Mucosa of rectum (tissue), 2 donors: Measurements from ENCODE around the gene CRYBG3.

ENCODE experiments used
- H3K27ac ChIP-seq, 2 donors: one replicate each; pipeline ENCODE4 v1.7.0; 2013; ENCODE audit warnings: inconsistent platforms in 2 of 2, low read depth in 2 of 2, low read length in 2 of 2
- H3K27me3 ChIP-seq, 2 donors: one replicate each; pipeline ENCODE4 v1.7.0; 2013; ENCODE audit warnings: low read length in 2 of 2; ENCODE audit not compliant: control insufficient read depth in 2 of 2, insufficient read depth in 2 of 2
- H3K36me3 ChIP-seq, 2 donors: one replicate each; pipeline ENCODE4 v1.7.0; 2013; ENCODE audit warnings: low read length in 2 of 2; ENCODE audit not compliant: control insufficient read depth in 2 of 2, insufficient read depth in 2 of 2
- H3K4me1 ChIP-seq, 2 donors: one replicate each; pipeline ENCODE4 v1.7.0; 2013; ENCODE audit warnings: low read length in 2 of 2, mild to moderate bottlenecking in 1 of 2; ENCODE audit not compliant: control insufficient read depth in 2 of 2, insufficient read depth in 2 of 2
- H3K4me3 ChIP-seq, 2 donors: one replicate each; pipeline ENCODE4 v1.7.0; 2013; ENCODE audit warnings: low read length in 2 of 2
- H3K9ac ChIP-seq, 2 donors: one replicate each; pipeline ENCODE4 v1.7.0; 2013; ENCODE audit warnings: low read length in 2 of 2, low read depth in 1 of 2, mild to moderate bottlenecking in 1 of 2
- H3K9me3 ChIP-seq, 2 donors: one replicate each; pipeline ENCODE4 v1.7.0; 2013; ENCODE audit warnings: low read length in 2 of 2; ENCODE audit not compliant: control insufficient read depth in 2 of 2
- donor health status: healthy.
- donor health status: Normal muscosa, but diverticular disease.

CRYBG3 gene

GRCh38 chr3:97821774-97822358 lies at the start of gene CRYBG3:
TSS of gene CRYBG3 (plus strand) at chr3:97822011. CDS start at chr3:97822207, 196 bp downstream.
- no peaks in the 10 kb centered on the region for H3K9me3 ChIP-seq
- H3K4me1 ChIP-seq, result peaks cover 3 to 4% of the 10 kb centered on the region in 2 donors
- no peaks in the 10 kb centered on the region for H3K27me3 ChIP-seq
- H3K27ac ChIP-seq, result peak within 1 kb of the TSS; percentile 79 to 87
- H3K4me3 ChIP-seq, result peak within 1 kb of the TSS; percentile 84 to 90
- peak within 1 kb of the TSS; percentile 79 to 83 for H3K9ac ChIP-seq
- no peaks in the 10 kb centered on the region for H3K36me3 ChIP-seq

- Histone ChIP-seq H3K4me1 (no peaks in the 10 kb centered on the region), H3K27me3 (no peaks in the 10 kb centered on the region), H3K9ac (no peak overlapping the region), H3K36me3 (no peaks in the 10 kb centered on the region), H3K27ac (no peak overlapping the region), H3K9me3 (no peaks in the 10 kb centered on the region), H3K4me3 (no peak overlapping the region)
Observed at GRCh38 chr3:97772926-97773325, 48.9 kb upstream of the CRYBG3 start.

- Histone ChIP-seq H3K27me3 (no peaks in the 10 kb centered on the region), H3K4me1 (no peaks in the 10 kb centered on the region), H3K9me3 (no peaks in the 10 kb centered on the region), H3K9ac (no peak overlapping the region), H3K27ac (no peak overlapping the region), H3K36me3 (no peaks in the 10 kb centered on the region), H3K4me3 (no peak overlapping the region)
Observed at GRCh38 chr3:97778152-97778551, 43.7 kb upstream of the CRYBG3 start.

DNA sequence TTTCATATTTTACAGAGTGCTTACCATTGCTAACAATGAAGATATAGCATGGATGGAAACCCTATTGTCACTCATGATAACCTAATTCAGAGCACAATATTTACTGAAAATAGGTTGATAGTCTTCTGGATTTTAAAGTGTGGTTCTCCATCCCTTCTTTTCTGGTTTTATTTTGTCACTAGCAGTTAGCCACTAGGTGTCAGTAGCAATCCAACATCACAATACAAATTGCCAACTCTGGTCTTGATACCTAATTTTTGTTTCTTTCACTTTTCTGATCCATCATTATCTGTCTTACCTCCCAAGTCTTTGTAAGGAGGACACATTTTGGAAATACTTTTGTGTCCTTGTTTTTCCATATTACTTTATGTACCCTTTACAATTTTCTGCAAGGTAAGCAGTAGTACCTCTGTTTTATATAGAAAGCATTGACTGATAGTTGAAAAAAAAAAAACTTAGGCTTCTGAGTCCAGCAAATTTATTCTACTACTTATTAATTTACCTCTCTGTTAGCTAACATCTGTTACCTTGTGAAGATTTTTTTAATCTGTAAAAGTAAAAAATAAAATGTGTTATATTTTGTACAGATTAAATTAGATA lies 28.3 kb upstream of the CRYBG3 start:
- Histone ChIP-seq H3K9me3 (no peaks in the 10 kb centered on the region), H3K4me3 (no peak overlapping the region), H3K27me3 (no peaks in the 10 kb centered on the region), H3K9ac (no peak overlapping the region), H3K27ac (no peak overlapping the region), H3K36me3 (no peaks in the 10 kb centered on the region), H3K4me1 (no peaks in the 10 kb centered on the region)

DNA sequence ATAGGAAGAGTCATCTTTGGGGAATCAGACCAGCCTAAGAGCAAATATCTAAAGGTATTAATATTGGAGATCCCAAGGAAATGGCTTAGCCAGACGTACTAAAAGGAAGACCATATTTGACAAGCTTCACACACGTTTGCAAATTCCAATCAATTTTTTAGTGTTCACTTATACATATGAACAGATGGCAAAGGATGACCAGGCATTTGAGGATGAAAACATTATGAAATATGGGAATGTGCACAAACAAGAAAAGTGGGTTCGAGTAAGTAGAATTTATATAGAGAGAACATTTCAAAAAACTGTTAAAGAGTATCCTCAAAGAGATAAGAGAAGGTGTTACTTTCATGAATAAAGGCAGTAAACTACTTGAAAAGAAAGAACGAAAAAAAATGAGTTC lies 25.9 kb upstream of the CRYBG3 start:
- no peaks in the 10 kb centered on the region for H3K27me3 ChIP-seq
- no peaks in the 10 kb centered on the region for H3K4me1 ChIP-seq
- no peaks in the 10 kb centered on the region for H3K36me3 ChIP-seq
- no peak overlapping the region for H3K9ac ChIP-seq
- no peaks in the 10 kb centered on the region for H3K9me3 ChIP-seq
- no peak overlapping the region for H3K27ac ChIP-seq
- H3K4me3 ChIP-seq, result no peak overlapping the region

GRCh38 chr3:97804471-97804870 lies 17.3 kb upstream of the CRYBG3 start:
- H3K9me3 ChIP-seq, result no peaks in the 10 kb centered on the region
- H3K36me3 ChIP-seq, result no peaks in the 10 kb centered on the region
- H3K4me1 ChIP-seq, result no peaks in the 10 kb centered on the region
- H3K9ac ChIP-seq, result no peak overlapping the region
- no peaks in the 10 kb centered on the region for H3K27me3 ChIP-seq
- no peak overlapping the region for H3K27ac ChIP-seq
- no peak overlapping the region for H3K4me3 ChIP-seq

DNA sequence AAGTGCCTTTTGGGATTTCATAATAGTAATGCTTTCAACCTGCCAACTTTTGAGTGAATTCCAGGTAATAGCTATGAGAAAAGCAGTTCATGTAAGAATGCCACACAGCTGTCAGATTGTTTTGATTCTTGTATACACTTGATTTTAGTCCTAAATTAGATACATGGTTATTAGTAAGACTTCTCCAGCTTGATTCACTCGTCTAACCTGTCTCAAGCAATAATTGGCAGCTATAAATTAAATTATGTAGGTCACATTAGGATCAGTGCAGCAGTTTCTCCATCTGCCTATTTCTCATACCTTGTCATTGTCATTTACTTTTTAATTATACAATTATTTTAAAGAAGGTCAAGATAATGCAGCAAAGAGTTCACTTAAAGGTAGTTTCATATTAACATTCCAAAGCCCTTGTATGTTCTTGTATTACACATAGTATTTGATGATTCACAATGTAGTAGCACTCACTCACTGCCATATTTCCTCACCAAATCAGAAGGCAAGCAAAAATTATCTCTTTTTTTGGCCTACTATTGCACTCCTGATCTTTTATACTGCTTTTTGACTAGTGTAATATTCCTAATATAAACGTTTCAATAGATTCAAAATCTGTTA lies 10.9 kb upstream of the CRYBG3 start:
- Histone ChIP-seq H3K27me3 (no peaks in the 10 kb centered on the region), H3K36me3 (no peaks in the 10 kb centered on the region), H3K9me3 (no peaks in the 10 kb centered on the region), H3K4me3 (no peak overlapping the region), H3K4me1 (no peaks in the 10 kb centered on the region), H3K9ac (no peak overlapping the region), H3K27ac (no peak overlapping the region)

DNA sequence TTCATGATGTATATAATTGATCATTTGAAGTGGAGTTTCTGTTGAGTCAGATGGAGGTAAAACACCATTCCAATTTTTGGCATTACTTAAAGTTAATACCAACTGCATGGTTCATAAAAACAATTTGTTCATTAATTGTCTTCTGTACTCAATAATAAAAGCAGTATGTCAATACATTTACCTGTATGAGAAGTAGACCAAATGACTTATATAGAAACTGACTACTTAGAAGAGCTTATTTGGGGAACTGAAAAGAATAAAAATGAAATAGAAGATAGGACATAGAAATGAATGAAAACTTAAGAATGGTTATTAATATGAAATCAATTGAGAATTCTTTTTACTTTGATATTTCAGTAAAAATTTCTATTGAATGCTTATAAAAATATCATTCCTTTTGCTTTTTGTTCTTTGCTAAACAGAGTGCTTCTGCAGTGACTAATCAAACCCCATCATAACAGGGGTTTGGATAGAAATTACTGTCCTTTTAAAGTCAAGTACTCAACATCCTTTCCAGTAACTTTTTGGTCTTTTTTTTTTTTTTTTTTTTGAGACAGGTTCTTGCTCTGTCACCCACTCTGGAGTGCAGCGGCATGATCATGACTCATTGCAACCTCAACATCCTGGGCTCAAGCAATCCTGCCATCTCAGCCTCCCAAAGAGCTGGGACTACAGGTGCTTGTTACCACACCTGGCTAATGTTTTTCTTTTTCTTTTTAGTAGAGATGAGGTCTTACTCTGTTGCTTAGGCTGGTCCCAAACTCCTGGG lies 6.5 kb upstream of the CRYBG3 start:
- Histone ChIP-seq H3K27ac (no peak overlapping the region), H3K9me3 (no peaks in the 10 kb centered on the region), H3K27me3 (no peaks in the 10 kb centered on the region), H3K4me1 (no peaks in the 10 kb centered on the region), H3K36me3 (no peaks in the 10 kb centered on the region), H3K4me3 (no peak overlapping the region), H3K9ac (no peak overlapping the region)

GRCh38 chr3:97816811-97817210 lies 5.0 kb upstream of the CRYBG3 start:
- Histone ChIP-seq H3K4me3 (no peak overlapping the region), H3K27me3 (no peaks in the 10 kb centered on the region), H3K9ac (no peak overlapping the region), H3K27ac (no peak overlapping the region), H3K4me1 (peaks cover 0 to 4% of the 10 kb centered on the region in 2 donors), H3K36me3 (no peaks in the 10 kb centered on the region), H3K9me3 (no peaks in the 10 kb centered on the region)

DNA sequence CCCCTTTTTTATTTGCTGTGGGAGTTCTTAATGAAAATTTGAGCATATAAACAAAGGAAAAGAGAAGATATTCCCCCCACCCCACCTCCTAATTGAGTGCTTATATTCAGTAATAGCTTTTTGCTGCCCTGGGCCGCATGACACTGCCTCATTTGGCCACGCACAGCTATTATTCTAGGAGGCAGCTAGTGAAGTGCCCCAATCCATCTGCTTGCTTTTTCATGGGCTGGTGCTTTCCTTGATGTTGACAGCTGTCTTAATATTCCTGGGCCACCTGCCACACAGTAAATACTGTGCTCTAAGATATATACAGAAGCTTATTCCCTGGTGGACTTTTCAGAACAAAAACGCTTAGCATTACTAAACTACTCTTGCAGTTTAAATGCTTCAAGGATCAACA lies 3.8 kb upstream of the CRYBG3 start:
- H3K9me3 ChIP-seq, result no peaks in the 10 kb centered on the region
- no peaks in the 10 kb centered on the region for H3K27me3 ChIP-seq
- no peak overlapping the region for H3K27ac ChIP-seq
- peaks cover under 1 to 4% of the 10 kb centered on the region in 2 donors for H3K4me1 ChIP-seq
- H3K4me3 ChIP-seq, result no peak overlapping the region
- no peak overlapping the region for H3K9ac ChIP-seq
- H3K36me3 ChIP-seq, result no peaks in the 10 kb centered on the region
